GM12878 (cell line): Measurements from ENCODE around the gene RTP5. TPM values are rescaled to one million over a fixed set of nuclear protein-coding genes. Genes with fewer than 3 reads are reported as not detected.

Experiments used
- ATF2 ChIP-seq: IDR thresholded peaks from 2 replicates; pipeline ENCODE4 v1.6.1; 2012; ENCODE audit warnings: low read length, inconsistent platforms
- BHLHE40 ChIP-seq, 2 experiments: fragments of 450-650 bp in 1 of 2; IDR thresholded peaks; 2 replicates each; pipeline ENCODE4 v1.6.1; 2011 to 2017; ENCODE audit warnings: low read depth in 2 of 2, borderline replicate concordance in 1 of 2, improper control_type of control experiment in 1 of 2, low read length in 1 of 2, mild to moderate bottlenecking in 1 of 2
- CBFB ChIP-seq: IDR thresholded peaks from 2 replicates; pipeline ENCODE4 v1.6.1; 2016; ENCODE audit warnings: antibody characterized with exemption, low read depth
- CEBPZ ChIP-seq: fragments of 150-350 bp; IDR thresholded peaks from 2 replicates; pipeline ENCODE4 v1.6.1; 2016; ENCODE audit warnings: low read depth, low read length
- CHD4 ChIP-seq: fragments of 200-600 bp; sonication (generic); IDR thresholded peaks from 2 replicates; pipeline ENCODE4 v1.6.1; 2016; ENCODE audit warnings: mild to moderate bottlenecking
- CUX1 ChIP-seq: IDR thresholded peaks from 2 replicates; pipeline ENCODE4 v1.6.1; 2012; ENCODE audit warnings: improper control_type of control experiment, low read depth, low read length; ENCODE audit not compliant: insufficient replicate concordance
- E2F4 ChIP-seq: IDR thresholded peaks from 2 replicates; pipeline ENCODE4 v1.6.1; 2012; ENCODE audit warnings: low read depth, low read length, improper control_type of control experiment
- GATAD2B ChIP-seq: fragments of 450-650 bp; conservative IDR thresholded peaks from 2 replicates; pipeline ENCODE4 v1.6.1; 2017; ENCODE audit warnings: low read depth, mild to moderate bottlenecking, moderate library complexity
- IRF4 ChIP-seq: IDR thresholded peaks from 2 replicates; pipeline ENCODE4 v1.6.1; 2011; ENCODE audit warnings: low read depth, low read length
- MYC ChIP-seq: IDR thresholded peaks from 2 replicates; pipeline ENCODE4 v1.6.1; 2011; ENCODE audit warnings: mild to moderate bottlenecking, low read length, moderate library complexity, inconsistent platforms; ENCODE audit not compliant: insufficient read depth, insufficient replicate concordance, insufficient read length, severe bottlenecking
- NBN ChIP-seq: fragments of 450-650 bp; IDR thresholded peaks from 2 replicates; pipeline ENCODE4 v1.6.1; 2016
- NFIC ChIP-seq: IDR thresholded peaks from 2 replicates; pipeline ENCODE4 v1.6.1; 2012; ENCODE audit warnings: low read depth, mild to moderate bottlenecking, inconsistent platforms, low read length, moderate library complexity
- RCOR1 ChIP-seq: conservative IDR thresholded peaks from 2 replicates; pipeline ENCODE4 v1.6.1; 2012; ENCODE audit warnings: low read depth, low read length, improper control_type of control experiment
- SMAD5 ChIP-seq: IDR thresholded peaks from 2 replicates; pipeline ENCODE4 v1.6.1; 2016; ENCODE audit warnings: antibody characterized with exemption, low read depth
- YBX1 ChIP-seq: fragments of 450-650 bp; IDR thresholded peaks from 2 replicates; pipeline ENCODE4 v1.6.1; 2016; ENCODE audit warnings: antibody characterized with exemption
- ZNF217 ChIP-seq: fragments of 450-650 bp; IDR thresholded peaks from 2 replicates; pipeline ENCODE4 v1.6.1; 2017; ENCODE audit warnings: antibody characterized with exemption, mild to moderate bottlenecking
- ZNF622 ChIP-seq: fragments of 450-650 bp; IDR thresholded peaks from 2 replicates; pipeline ENCODE4 v1.6.1; 2017; ENCODE audit warnings: mild to moderate bottlenecking, inconsistent platforms
- polyA plus RNA-seq, 11 experiments: library from polyadenylated mRNA; depleted of rRNA in 4 of 11; unstranded in 6 of 11; stranded (reverse) in 5 of 11; fragments of >200 nt; fragmentation: Nextera tagmentation in 4 of 11; fragmentation: Illumina TruSeq in 1 of 11; extraction: Ambion mirVana in 4 of 11; extraction: Trizol in 1 of 11; gene quantifications; 1 replicate in 1 of 11; 2 replicates in 10 of 11; pipeline versions ENCODE4 v1.2.1 to v1.2.3, GENCODE V29; 2011 to 2016; ENCODE audit warnings: inconsistent platforms in 2 of 11, missing spikeins in 2 of 11, low read depth in 1 of 11
- total RNA-seq, 4 experiments: library from RNA; depleted of rRNA in 3 of 4; stranded (reverse); fragments of >200 nt in 3 of 4; fragmentation: Illumina TruSeq in 1 of 4; extraction: Trizol in 1 of 4; gene quantifications; 2 replicates each; pipeline versions ENCODE4 v1.2.1 to v1.2.3, GENCODE V29; 2013 to 2021

Gene RTP5
- total and polyA plus RNA-seq, 10 of the 15 experiments (the other 5 are each of a cell fraction or from before 2014, with no cell fraction given): 0.05 TPM; not detected in 9

GRCh38 chr2:241844066-241844728 lies 25.3 kb upstream of the RTP5 start (continued):
- TF ChIP-seq ZNF217 (peak; percentile 76; the same call in 1 of the 2 replicates), E2F4 (no peak), BHLHE40 (IDR thresholded peaks at IDR 0.05; ENCODE audit: borderline replicate concordance in 1 of 2, low read depth in 2 of 2, low read length in 1 of 2) (peak in 1 of 2 experiments; percentile 78; a peak in 2 of 4 replicates), ZNF622 (no peak), ATF2 (no peak), NFIC (no peak), MYC (no peak), GATAD2B (peak; percentile 95), YBX1 (no peak), SMAD5 (no peak), NBN (0 out of 2 replicates have a peak, but pooled peaks have one; percentile 51), IRF4 (no peak), CBFB (no peak), CUX1 (peak; percentile 66), CEBPZ (no peak), CHD4 (no peak), RCOR1 (no peak)
